ENCODE measurements around the gene KANK3.
"Not testable (repeated sequence)": the region's sequence is repeated elsewhere in the genome, so short reads cannot be mapped to it uniquely, and the experiment has no call there.

KANK3 gene

GRCh38 chr19:8341504-8341903, 1.6 kb downstream of the KANK3 start:
- peak in 1 of 10 donors; percentile 44 for DNase-seq
- intact Hi-C loops (cut with DNase I): not testable (repeated sequence)

DNA sequence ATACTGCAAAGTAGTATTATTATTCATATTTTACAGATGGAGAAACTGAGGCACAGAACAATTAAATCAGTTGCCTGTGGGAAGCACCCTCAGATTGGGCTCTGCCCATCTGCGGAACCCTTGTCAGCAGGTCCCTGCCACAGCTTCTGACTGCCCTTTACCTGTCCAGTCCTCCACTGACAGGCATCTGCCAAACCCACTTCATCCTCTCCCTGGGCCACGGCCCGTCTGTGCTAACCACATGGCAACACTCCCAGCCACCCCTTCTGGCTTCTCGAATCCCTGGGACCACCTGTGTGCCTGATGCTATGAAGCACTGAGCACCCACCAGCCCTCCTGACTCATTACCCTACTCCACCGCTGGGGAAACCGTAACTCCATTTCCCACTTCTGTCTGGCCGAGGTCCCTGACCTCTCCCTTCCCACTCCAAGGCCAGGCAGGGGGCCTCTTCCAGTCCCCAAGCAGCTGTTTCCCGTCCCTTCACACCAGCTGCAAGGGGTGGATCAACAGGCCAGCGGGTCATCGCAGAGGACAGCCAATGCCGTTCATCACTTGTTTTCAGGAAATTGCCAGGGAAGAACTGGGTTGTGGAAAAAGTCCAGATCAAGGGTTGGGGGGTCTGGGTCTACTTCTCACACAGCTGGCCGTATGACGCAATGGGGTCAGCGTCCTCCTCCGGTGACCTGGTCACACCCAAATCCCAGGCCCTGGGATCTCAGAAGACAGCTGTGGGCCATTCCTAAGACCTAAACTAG, 2.5 kb downstream of the KANK3 start:
- intact Hi-C loops (cut with DNase I): no loop called here
- peak in 1 of 10 donors; percentile 69 for DNase-seq

GRCh38 chr19:8338835-8339234, 4.2 kb downstream of the KANK3 start:
- peak in 1 of 10 donors; percentile 3 for DNase-seq
- intact Hi-C loops (cut with DNase I): no loop called here

- DNase-seq: peak in 1 of 10 donors; percentile 34
- intact Hi-C loops (cut with DNase I): no loop called here
Observed at GRCh38 chr19:8337728-8338127, 5.3 kb downstream of the KANK3 start.

- intact Hi-C loops (cut with DNase I): no loop called here
- DNase-seq: peak in 1 of 10 donors; percentile 9
Observed at GRCh38 chr19:8336660-8337059, 6.4 kb downstream of the KANK3 start.

DNA sequence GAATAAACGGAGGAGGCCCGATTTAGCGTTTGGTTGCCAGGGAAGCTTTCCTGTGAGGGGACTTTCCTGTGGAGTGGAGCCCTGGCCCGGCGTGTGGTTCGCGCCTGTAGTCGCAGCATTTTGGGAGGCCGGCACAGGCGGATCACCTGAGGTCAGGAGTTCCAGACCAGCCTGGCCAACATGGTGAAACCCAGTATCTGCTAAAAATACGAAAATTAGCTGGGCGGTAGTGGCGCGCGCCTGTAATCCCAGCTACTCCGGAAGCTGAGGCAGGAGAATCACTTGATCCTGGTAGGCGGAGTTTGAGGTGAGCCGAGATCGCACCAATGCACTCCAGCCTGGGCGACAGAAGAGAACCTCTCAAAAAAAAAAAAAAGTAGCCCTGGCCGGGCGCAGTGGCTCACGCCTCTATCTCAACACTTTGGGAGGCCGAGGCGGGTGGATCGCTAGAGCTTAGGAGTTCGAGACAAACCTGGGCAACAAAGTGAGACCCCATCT, 6.9 kb downstream of the KANK3 start:
- peak in 1 of 10 donors; percentile 54 for DNase-seq
- intact Hi-C loops (cut with DNase I): no loop called here

GRCh38 chr19:8335343-8336071, 7.6 kb downstream of the KANK3 start:
- intact Hi-C loops (cut with DNase I): no loop called here

GRCh38 chr19:8334458-8335342, 8.4 kb downstream of the KANK3 start:
- intact Hi-C loops (cut with DNase I): no loop called here
- peak in 4 of 10 donors; percentile 22 to 84 (median 52) for DNase-seq

More at GRCh38 chr19:8335343-8336071, 7.6 kb downstream of the KANK3 start:
- DNase-seq: peak in 2 of 10 donors; percentile 44 to 67

GRCh38 chr19:8333767-8334457, 9.2 kb downstream of the KANK3 start:
- intact Hi-C loops (cut with DNase I): no loop called here
- DNase-seq: peak in 1 of 10 donors; percentile 83

- peak in 1 of 10 donors; percentile 62 for DNase-seq
- intact Hi-C loops (cut with DNase I): no loop called here
Observed at GRCh38 chr19:8332976-8333766, 9.9 kb downstream of the KANK3 start.

- DNase-seq: peak in 1 of 10 donors; percentile 64
- intact Hi-C loops (cut with DNase I): no loop called here
Observed at GRCh38 chr19:8331263-8331845, 11.7 kb downstream of the KANK3 start.

- DNase-seq: peak in 1 of 10 donors; percentile 36
- intact Hi-C loops (cut with DNase I): no loop called here
Observed at GRCh38 chr19:8329996-8330395, 13.1 kb downstream of the KANK3 start.

DNA sequence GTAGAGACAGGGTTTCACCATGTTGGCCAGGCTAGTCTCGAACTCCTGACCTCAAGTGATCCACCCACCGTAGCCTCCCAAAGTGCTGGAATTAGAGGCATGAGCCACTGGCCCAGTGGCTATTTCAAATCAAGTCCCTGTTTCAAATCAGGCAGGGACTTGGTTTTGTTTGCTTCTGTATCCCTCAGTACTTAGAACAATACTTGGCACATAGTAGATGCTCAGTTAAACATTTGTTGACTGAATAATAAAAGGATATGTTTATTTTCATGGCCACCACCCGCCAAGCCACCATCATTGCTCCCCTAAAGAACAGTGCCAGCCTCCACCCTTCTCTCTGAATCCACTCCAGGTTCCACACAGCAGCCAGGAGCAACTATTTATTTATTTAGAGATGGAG, 17.6 kb downstream of the KANK3 start:
- intact Hi-C loops (cut with DNase I): no loop called here
- DNase-seq: no peak

GRCh38 chr19:8324186-8325050, 18.6 kb downstream of the KANK3 start:
- intact Hi-C loops (cut with DNase I): no loop called here
- DNase-seq: peak in 1 of 10 donors; percentile 85

DNA sequence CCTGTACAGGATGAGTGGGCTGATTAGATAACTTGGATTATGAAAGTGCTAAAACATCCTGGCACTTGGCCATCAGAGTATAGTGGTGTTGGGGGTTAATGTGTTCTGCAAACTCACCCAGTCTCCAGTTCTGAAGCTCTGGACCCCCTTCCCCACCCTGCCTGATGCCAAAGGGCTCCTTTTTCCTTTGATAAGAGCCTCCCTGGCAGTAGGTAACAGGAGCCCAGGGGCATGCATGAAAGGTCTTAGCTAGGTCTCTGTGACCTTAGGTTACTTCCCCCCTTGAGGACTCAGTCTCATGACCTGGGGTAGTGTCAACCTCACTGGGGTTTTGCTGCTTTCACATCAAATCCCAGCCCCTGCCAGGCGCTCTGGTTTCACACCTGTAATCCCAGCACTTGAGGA, 19.3 kb downstream of the KANK3 start:
- intact Hi-C loops (cut with DNase I): no loop called here

GRCh38 chr19:8322638-8322997, 20.4 kb downstream of the KANK3 start:
- intact Hi-C loops (cut with DNase I): no loop called here
- peak in 1 of 10 donors; percentile 63 for DNase-seq

More for the DNA sequence above, 19.3 kb downstream of the KANK3 start:
- peak in 1 of 10 donors; percentile 8 for DNase-seq

DNA sequence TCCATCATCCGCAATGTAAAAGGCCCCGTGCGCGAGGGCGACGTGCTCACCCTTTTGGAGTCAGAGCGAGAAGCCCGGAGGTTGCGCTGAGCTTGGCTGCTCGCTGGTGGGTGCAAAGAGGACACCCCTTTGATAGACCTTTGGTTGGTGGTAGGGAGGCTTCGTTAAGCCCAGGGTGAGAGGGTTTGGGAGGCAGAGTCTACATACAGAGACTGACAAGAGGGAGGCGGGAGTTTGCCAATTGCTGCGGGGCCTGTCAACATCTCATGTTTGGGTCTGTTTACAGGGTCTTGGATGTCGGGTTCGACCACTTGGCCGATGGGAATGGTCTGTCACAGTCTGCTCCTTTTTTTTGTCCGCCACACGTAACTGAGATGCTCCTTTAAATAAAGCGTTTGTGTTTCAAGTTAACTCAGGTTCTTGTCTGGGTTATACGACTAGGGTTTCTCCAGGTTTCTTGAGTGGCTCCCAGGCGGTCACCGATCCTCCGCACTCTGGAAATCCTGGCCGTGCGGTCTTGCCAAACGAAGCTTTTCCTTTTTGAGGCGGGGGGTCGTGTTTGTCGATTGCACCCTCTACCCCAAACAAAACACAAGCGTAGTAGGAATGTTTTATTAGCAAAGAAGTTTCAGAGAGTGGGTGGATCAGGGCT, 20.9 kb downstream of the KANK3 start:
- DNase-seq: no peak
- intact Hi-C loops (cut with DNase I): loop anchor here (2.0 kb wide), 1 partner anchor 15 kb away; no protein-coding TSS in a partner anchor
